Urothelium cell line (cell line): ENCODE results near the gene DAP3.
"Not testable (repeated sequence)": the region's sequence is repeated elsewhere in the genome, so short reads cannot be mapped to it uniquely, and the experiment has no call there.

ENCODE experiments used
- DNase-seq: peaks from one replicate; pipeline ENCODE4 v3.0.0; 2011; ENCODE audit warnings: low spot score, mixed read lengths
- FAIRE-seq: peaks from 2 replicates; lab custom pipeline; 2011; peaks lifted over from hg19 to GRCh38; lab: Jason Lieb, UNC

DAP3 gene

DNA sequence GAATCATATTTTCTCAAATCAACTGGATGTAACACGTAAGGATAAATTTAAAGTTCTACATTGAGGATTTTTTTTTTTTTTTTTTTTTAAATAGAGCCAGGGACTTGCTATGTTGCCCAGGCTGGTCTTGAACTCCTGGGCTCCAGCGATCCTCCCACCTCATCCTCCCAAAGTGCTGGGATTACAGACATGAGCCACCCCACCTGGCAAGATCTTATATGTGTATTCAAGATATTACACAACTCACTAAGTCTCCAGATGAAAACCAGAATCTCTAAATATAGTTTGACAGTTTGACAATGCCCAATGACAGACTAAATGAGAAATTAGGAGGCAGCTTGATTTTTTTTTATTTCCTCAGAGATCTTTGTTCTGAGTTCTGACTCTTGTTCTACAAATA lies 7.1 kb upstream of the DAP3 start:
- FAIRE-seq (no peak), DNase-seq (no peak)

- DNase-seq, FAIRE-seq: not testable (repeated sequence)
Observed at GRCh38 chr1:155687705-155688323, 1.1 kb upstream of the DAP3 start.

- peak; percentile 27 for FAIRE-seq
Observed at GRCh38 chr1:155688324-155689080, 389 bp upstream of the DAP3 start, which contains the start of gene YY1AP1. TSS of gene YY1AP1 (minus strand) at chr1:155688774. CDS start at chr1:155680436, 8,338 bp downstream.

DNA sequence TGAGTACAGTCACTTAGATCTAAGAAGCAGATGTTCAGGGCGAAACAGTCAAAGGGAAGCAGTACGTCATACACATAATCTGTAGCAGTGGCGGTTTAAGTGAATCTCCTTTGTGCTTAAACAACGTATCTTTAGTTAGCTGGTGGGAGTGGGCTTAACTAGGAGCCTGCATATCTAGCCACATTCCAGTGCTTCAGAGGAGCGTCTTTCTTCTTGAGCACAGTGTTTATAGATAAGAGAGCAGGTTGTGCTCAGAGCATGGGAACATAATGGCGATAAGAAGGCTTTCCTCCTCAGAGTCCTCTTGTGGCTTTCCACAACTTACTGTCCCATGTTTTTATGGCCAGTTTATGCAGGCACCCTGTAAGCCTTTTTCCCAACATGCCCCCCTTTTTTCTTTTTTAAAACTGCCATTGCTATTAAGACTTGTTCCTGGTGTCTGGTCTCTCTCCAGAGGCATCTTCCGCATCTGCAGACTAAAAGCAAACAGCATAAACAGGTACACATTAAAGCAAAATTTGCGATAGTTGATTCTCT lies 3.2 kb downstream of the DAP3 start:
- FAIRE-seq (no peak), DNase-seq (no peak)

More at GRCh38 chr1:155688324-155689080, 389 bp upstream of the DAP3 start, which contains the start of gene YY1AP1:
- DNase-seq: peak; percentile 96

DNA sequence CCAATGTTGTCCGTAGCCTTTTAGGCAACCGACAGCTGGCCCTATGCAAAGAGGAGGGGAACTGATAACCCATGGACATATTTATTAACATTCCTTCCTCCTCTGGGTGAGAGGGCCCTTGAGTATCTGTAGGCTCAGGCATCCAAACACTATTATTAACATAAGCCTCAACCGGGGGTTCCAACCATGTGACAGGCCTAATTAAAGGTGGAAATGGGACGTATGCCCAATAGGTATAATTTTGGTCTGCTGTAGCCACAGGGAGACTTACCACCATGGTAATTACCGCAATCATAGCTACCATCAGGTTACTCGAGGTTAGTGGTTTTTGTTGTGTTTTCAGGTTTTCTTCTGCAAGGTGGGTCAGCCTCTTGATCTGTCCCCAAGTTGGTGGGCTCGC lies 5.3 kb downstream of the DAP3 start:
- no peak for FAIRE-seq
- DNase-seq: no peak

GRCh38 chr1:155695072-155695471 lies 6.2 kb downstream of the DAP3 start:
- no peak for DNase-seq
- no peak for FAIRE-seq

- DNase-seq (no peak), FAIRE-seq (no peak)
Observed at GRCh38 chr1:155695608-155696007, 6.7 kb downstream of the DAP3 start.

DNA sequence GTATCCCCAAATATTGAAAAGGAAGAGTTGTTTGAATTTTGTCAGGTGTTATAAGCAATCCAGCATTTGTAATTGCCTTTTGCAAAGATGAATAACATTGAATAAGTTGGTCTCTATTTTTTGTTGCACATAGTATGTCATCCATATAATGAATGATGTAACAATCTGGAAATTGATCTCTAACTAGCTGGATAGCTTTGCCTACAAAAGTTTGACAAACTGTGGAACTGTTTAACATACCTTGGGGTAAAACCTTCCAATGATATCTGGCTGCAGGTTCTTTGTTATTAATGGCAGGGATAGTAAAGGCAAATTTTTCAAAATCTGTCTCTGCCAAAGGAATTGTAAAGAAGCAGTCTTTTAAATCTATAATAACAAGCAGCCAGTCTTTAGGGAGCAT lies 7.6 kb downstream of the DAP3 start:
- DNase-seq (no peak), FAIRE-seq (no peak)

DNA sequence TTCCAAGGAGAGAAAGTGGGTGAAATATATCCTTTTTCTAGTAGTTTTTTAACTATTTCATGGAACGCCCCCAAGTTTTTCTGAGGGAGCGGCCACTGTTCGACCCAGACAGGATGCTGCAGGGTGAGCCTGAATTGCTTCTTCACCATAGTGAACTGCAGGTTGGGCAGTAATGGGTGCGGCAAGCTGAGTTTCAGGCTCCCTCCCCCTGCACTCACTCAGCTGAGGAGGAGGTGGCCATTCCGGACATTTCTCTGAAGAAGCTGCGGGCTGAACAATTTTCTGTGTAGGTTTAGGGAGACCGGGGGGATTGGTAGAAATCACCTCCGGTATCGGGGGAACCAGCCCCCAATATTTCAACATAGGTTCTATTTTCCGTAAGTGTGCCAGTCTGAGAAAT lies 8.2 kb downstream of the DAP3 start:
- no peak for FAIRE-seq
- no peak for DNase-seq

- not testable (repeated sequence) for DNase-seq, FAIRE-seq
Observed at GRCh38 chr1:155697616-155698015, 8.7 kb downstream of the DAP3 start.

DNA sequence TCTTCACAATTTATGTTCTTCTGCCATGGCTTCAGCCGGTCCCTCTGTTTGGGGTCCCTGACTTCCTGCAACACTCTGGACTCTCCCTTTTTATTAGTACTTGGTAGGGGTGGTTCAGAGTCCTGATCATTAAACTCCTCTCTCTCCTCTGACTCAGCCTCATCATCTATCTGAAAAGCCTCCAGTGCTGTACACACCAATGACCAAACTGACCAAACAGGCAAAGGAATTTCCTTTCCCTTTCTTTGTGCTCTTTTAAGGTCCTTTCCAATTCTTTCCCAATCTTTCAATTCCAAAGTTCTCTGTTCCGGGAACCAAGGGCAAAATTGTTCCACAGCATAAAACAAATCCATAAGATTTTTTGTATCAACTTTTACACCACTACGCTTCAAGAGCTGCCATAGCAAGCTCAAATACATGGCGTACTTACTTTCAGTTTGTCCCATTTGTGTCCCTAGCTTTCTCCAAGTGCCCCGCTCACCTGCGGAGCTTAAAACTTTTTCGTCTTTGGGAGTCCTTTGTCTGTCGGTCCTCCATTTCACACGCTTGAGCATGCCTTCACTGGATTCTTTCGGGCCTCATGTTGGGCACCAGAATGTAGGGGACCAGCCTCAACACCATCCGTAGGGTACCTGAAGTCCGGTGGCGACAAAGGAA lies 9.6 kb downstream of the DAP3 start:
- no peak for DNase-seq
- no peak for FAIRE-seq

- not testable (repeated sequence) for FAIRE-seq, DNase-seq
Observed at GRCh38 chr1:155699062-155699461, 10.2 kb downstream of the DAP3 start.

GRCh38 chr1:155701675-155702074 lies 12.8 kb downstream of the DAP3 start:
- FAIRE-seq, DNase-seq: not testable (repeated sequence)

GRCh38 chr1:155703216-155703615 lies 14.3 kb downstream of the DAP3 start:
- DNase-seq (no peak), FAIRE-seq (no peak)

- DNase-seq, FAIRE-seq: not testable (repeated sequence)
Observed at GRCh38 chr1:155704414-155704813, 15.5 kb downstream of the DAP3 start.

- peak; percentile 26 for DNase-seq
- FAIRE-seq: no peak
Observed at GRCh38 chr1:155706139-155706538, 17.2 kb downstream of the DAP3 start.

- DNase-seq (no peak), FAIRE-seq (no peak)
Observed at GRCh38 chr1:155709391-155709790, 20.5 kb downstream of the DAP3 start.

DNA sequence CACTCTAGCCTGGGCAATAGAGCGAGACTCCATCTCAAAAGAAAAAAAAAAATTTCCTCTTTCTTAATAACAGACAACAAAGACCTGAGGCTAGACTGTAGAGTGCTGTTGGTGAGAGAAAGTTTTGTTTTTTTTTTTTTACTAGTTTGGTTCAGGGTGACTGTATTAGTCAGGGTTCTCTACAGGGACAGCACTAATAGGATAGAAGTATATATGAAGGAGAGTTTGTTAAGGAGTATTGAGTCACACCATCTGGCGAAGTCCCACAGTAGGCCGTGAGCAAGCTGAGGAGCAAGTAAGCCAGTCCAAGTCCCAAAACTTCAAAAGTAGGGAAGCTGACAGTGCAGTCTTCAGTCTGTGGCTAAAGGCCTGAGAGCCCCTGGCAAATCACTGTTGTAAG lies 22.6 kb downstream of the DAP3 start:
- not testable (repeated sequence) for FAIRE-seq, DNase-seq

- not testable (repeated sequence) for DNase-seq, FAIRE-seq
Observed at GRCh38 chr1:155712636-155713035, 23.7 kb downstream of the DAP3 start.

DNA sequence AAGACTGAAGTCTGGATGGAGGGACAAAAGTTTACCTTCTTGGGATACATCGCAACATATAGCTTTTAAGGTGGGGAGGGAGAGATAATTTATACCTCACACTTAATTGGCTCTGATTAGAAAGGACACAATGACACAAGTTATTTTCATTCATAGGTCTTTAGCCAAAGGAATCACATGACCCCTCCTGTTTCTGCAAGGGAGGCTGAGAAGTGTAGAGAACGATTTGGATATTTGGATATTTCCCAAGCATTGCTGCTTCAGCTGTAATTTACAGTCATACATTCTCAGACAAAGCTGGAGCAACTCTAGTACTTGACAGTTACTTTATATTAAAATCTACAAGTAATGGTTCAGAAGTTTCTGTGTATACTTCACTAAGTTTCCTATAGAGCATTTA lies 24.2 kb downstream of the DAP3 start:
- FAIRE-seq (no peak), DNase-seq (no peak)

DNA sequence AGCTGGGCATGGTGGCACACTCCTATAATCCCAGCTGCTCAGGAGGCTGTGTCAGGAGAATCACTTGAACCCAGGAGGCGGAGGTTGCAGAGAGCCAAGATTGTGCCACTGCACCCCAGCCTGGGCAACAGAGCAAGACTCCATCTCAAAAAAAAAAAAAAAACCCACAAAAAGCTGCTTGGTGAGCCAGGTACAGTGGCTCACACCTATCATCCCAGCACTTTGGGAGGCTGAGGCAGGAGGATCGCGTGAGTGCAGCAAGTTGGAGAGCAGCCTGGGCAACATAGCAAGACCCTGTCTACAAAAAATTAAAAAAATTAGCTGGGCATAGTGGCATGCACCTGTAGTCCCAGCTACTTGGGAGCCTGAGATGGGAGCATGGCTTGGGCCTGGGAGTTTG lies 26.2 kb downstream of the DAP3 start:
- not testable (repeated sequence) for FAIRE-seq, DNase-seq
